Esophagus (tissue), 2 donors: ENCODE data around the gene FHDC1. TPM values are rescaled to one million over a fixed set of nuclear protein-coding genes. Genes with fewer than 3 reads are reported as not detected.
A peak's percentile ranks its signal among the peaks of the same experiment; 100 is the strongest.

Experiments
- H3K27ac ChIP-seq, 2 donors: one replicate each; pipeline ENCODE4 v1.5.1; 2013; ENCODE audit warnings: low read depth in 2 of 2, mild to moderate bottlenecking in 2 of 2, inconsistent platforms in 1 of 2, low read length in 1 of 2, moderate library complexity in 1 of 2
- H3K27me3 ChIP-seq, 2 donors: one replicate each; pipeline ENCODE4 v1.6.1; 2013; ENCODE audit warnings: low read length in 2 of 2, control low read depth in 1 of 2, mild to moderate bottlenecking in 1 of 2; ENCODE audit not compliant: insufficient read depth in 2 of 2, control insufficient read depth in 1 of 2
- H3K36me3 ChIP-seq, 2 donors: one replicate each; pipeline ENCODE4 v1.6.1; 2013; ENCODE audit warnings: low read length in 1 of 2; ENCODE audit not compliant: control insufficient read depth in 2 of 2, insufficient read depth in 2 of 2
- H3K4me1 ChIP-seq, 2 donors: one replicate each; pipeline ENCODE4 v1.6.1; 2013; ENCODE audit warnings: low read length in 1 of 2; ENCODE audit not compliant: control insufficient read depth in 2 of 2, insufficient read depth in 2 of 2
- H3K4me3 ChIP-seq, 2 donors: one replicate each; pipeline ENCODE4 v1.5.1; 2013; ENCODE audit warnings: low read length in 2 of 2, mild to moderate bottlenecking in 2 of 2, low read depth in 1 of 2, moderate library complexity in 1 of 2
- H3K9me3 ChIP-seq, 2 donors: one replicate each; pipeline ENCODE4 v1.6.1; 2013; ENCODE audit warnings: mild to moderate bottlenecking in 2 of 2, low read depth in 1 of 2, low read length in 1 of 2, moderate library complexity in 1 of 2; ENCODE audit not compliant: control insufficient read depth in 2 of 2, insufficient read depth in 1 of 2
- WGBS, 2 donors: extraction: QIAGEN DNeasy Blood & Tissue Kit; methylation state at CpG; one replicate each; pipeline ENCODE4 v1.1.7; 2013; 5-methylcytosine and 5-hydroxymethylcytosine counted together
- polyA plus RNA-seq, 2 donors: library from polyadenylated mRNA; stranded (reverse); fragments of 200-250 nt; gene quantifications; one replicate each; pipeline ENCODE4 v1.2.3, GENCODE V29; 2013
- donor health status: healthy with polysubstance abuse.
- donor health status: Bipolar disorder and iron deficiency.

The FHDC1 gene
- polyA plus RNA-seq, 2 donors = 4.7 to 6.7 TPM

DNA sequence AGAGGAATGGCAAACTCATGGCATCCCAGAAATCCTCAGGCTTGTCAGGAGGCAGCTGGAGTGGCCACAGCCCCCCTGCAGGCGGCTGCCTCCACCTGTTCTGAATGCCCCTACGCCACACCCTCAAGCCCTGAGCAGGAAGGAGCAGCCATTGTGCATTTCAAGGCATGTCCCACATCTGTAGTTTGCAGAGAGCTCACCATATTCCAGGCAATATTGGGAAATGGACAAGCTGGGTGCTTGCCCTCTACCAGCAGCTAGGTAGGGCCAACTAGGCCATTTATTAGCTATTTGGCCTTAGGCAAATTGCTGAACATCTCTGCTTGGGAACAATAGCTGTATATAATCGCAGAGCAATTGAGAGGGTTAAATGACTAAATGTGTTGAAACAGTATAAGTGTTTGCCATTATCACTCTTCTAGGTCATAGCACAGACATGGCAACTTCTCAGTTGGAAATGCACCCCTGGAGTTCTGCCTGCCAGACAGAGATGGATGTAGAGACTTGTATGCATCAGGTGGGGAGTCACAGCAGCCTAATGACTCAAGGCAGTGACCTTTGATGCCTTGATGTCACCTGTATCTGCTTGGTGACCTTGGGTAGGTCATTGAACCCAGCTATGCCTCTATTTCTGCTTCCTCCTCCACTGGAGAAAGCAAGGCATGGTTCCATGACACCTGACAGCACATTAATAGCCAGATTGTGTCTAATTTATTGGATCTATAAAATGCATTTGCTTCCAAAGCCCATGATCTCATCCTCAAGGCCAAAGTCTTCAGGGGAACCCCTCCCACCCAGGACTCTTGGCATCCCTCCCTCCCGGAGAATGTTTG, 52.8 kb downstream of the FHDC1 start:
- WGBS, 2 donors = 83 to 87% methylated on average over 4 of the region's 4 CpGs
- Histone ChIP-seq H3K4me3 (no peak overlapping the region), H3K27ac (no peak overlapping the region), H3K9me3 (no peaks in the 10 kb centered on the region), H3K36me3 (no peaks in the 10 kb centered on the region), H3K4me1 (no peaks in the 10 kb centered on the region), H3K27me3 (no peaks in the 10 kb centered on the region)

DNA sequence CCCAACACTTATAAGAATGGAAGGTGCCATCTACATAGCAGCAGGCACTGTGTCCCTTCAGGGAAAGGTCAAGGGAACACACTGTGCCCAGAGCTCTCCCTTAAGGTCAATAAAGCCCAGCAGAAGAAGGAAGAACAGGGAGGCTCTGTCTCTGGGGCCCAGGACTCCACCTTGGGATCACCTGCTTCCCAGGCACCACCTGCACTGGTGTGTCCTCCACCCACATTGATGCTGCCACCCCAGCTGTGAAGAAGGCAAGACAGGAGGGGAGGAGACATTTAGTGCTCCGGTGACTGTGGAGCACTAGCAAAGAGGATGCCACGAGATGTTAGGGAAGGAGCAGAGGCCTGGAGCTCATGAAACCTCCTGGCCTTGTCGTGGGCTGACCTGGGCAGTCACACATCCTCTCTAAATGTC, 53.4 kb downstream of the FHDC1 start:
- no peaks in the 10 kb centered on the region for H3K36me3 ChIP-seq
- no peaks in the 10 kb centered on the region for H3K4me1 ChIP-seq
- 85 to 86% methylated on average over 3 of the region's 3 CpGs for WGBS, 2 donors
- no peak overlapping the region for H3K4me3 ChIP-seq
- H3K27me3 ChIP-seq = no peaks in the 10 kb centered on the region
- no peak overlapping the region for H3K27ac ChIP-seq
- no peaks in the 10 kb centered on the region for H3K9me3 ChIP-seq

DNA sequence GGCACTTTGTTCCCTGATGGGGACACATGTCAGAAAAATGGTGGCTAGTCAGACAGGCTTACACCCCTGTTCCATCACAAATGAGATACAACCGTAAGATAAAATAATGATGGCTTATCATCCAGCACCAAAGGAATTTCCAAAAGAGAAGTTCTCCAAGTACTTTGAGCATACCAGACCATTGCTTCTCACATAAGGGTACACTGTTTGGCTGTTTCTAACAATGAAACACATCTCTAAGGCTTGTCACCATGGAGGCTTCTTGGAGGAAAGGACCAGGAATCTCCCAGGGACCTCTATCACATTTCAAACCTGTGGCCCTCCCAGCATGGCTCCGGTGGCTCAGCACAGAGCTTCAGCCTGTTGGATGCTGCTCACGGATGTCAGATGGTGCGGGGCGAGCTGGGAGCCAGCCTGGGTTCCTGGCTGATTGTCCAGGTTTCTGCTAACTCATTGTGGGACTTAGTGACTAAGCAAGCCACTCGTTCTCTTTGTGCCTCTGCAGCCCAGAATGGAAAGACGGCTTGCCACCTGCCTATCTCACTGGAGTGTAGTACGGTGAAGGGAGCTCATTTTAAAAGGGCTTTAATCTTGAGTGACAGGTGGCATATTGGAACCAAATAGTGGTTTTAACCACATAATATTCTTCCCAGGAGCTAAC, 54.5 kb downstream of the FHDC1 start:
- Histone ChIP-seq H3K9me3 (no peaks in the 10 kb centered on the region), H3K4me3 (no peak overlapping the region), H3K27ac (no peak overlapping the region), H3K36me3 (no peaks in the 10 kb centered on the region), H3K4me1 (peaks cover 2 to 7% of the 10 kb centered on the region in 2 donors), H3K27me3 (no peaks in the 10 kb centered on the region)
- 84 to 88% methylated on average over 8 of the region's 8 CpGs for WGBS, 2 donors

GRCh38 chr4:152991398-152991797, 55.3 kb downstream of the FHDC1 start:
- H3K27ac ChIP-seq = no peak overlapping the region
- no peaks in the 10 kb centered on the region for H3K27me3 ChIP-seq
- H3K4me1 ChIP-seq = peaks cover 2 to 13% of the 10 kb centered on the region in 2 donors
- no peaks in the 10 kb centered on the region for H3K9me3 ChIP-seq
- 70 to 79% methylated on average over 3 of the region's 3 CpGs for WGBS, 2 donors
- H3K36me3 ChIP-seq = no peaks in the 10 kb centered on the region
- no peak overlapping the region for H3K4me3 ChIP-seq

- 79 to 84% methylated on average over 8 of the region's 8 CpGs for whole genome bisulfite sequencing, 2 donors
- peak overlapping the region in 1 of 2 donors; percentile 51 for H3K27ac ChIP-seq
- H3K9me3 ChIP-seq = no peaks in the 10 kb centered on the region
- H3K36me3 ChIP-seq = no peaks in the 10 kb centered on the region
- no peak overlapping the region for H3K4me3 ChIP-seq
- H3K27me3 ChIP-seq = no peaks in the 10 kb centered on the region
- H3K4me1 ChIP-seq = peaks cover 2 to 17% of the 10 kb centered on the region in 2 donors
Observed at GRCh38 chr4:152992027-152992426, 55.9 kb downstream of the FHDC1 start.

DNA sequence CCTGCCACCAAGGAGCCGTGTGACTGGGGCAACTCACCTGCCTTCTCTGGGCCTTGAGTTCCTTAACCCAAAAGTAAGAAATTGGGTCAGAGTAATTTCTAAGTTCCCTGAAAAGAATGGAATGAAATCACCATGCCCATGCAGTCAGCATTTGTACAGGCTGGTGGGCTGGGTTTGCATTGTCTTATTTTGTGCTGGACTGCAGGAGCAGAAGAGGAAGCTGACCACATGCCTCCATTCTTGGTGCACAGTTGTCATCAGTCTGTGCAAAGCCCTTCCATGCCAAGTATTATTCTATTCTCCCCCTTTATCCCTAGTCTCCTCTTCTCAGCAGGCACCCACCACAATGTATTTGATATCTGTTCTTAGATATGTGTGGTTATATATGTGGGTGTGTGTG, 56.3 kb downstream of the FHDC1 start:
- Histone ChIP-seq H3K4me3 (no peak overlapping the region), H3K27me3 (no peaks in the 10 kb centered on the region), H3K36me3 (no peaks in the 10 kb centered on the region), H3K9me3 (no peaks in the 10 kb centered on the region), H3K27ac (peak overlapping the region in 1 of 2 donors; percentile 51), H3K4me1 (peaks cover 2 to 17% of the 10 kb centered on the region in 2 donors)
- WGBS, 2 donors = 78 to 89% methylated on average over 1 of the region's 1 CpG

- H3K27me3 ChIP-seq = no peaks in the 10 kb centered on the region
- H3K27ac ChIP-seq = no peak overlapping the region
- H3K4me3 ChIP-seq = no peak overlapping the region
- H3K36me3 ChIP-seq = no peaks in the 10 kb centered on the region
- 91 to 94% methylated on average over 3 of the region's 3 CpGs for WGBS, 2 donors
- peaks cover 2 to 24% of the 10 kb centered on the region in 2 donors for H3K4me1 ChIP-seq
- H3K9me3 ChIP-seq = no peaks in the 10 kb centered on the region
Observed at GRCh38 chr4:152994038-152994437, 57.9 kb downstream of the FHDC1 start.

- WGBS, 2 donors = 20 to 40% methylated on average over 8 of the region's 8 CpGs
- peaks cover 2 to 24% of the 10 kb centered on the region in 2 donors for H3K4me1 ChIP-seq
- no peak overlapping the region for H3K4me3 ChIP-seq
- no peaks in the 10 kb centered on the region for H3K27me3 ChIP-seq
- H3K27ac ChIP-seq = peak overlapping the region; percentile 66 to 91
- H3K9me3 ChIP-seq = no peaks in the 10 kb centered on the region
- no peaks in the 10 kb centered on the region for H3K36me3 ChIP-seq
Observed at GRCh38 chr4:152996111-152996571, 60.0 kb downstream of the FHDC1 start.

GRCh38 chr4:152996672-152997071, 60.5 kb downstream of the FHDC1 start:
- H3K27me3 ChIP-seq = no peaks in the 10 kb centered on the region
- no peak overlapping the region for H3K4me3 ChIP-seq
- peak overlapping the region; percentile 66 to 91 for H3K27ac ChIP-seq
- H3K36me3 ChIP-seq = no peaks in the 10 kb centered on the region
- no peaks in the 10 kb centered on the region for H3K9me3 ChIP-seq
- peaks cover 3 to 24% of the 10 kb centered on the region in 2 donors for H3K4me1 ChIP-seq
- 72 to 73% methylated on average over 6 of the region's 6 CpGs for WGBS, 2 donors
